Measurements from ENCODE around the gene IQCE. TPM values are rescaled to one million over a fixed set of nuclear protein-coding genes. Genes with fewer than 3 reads are reported as not detected.
A peak's percentile ranks its signal among the peaks of the same experiment; 100 is the strongest.

The IQCE gene
- total RNA-seq, 1 donor from 2014 or later, result 25.7 TPM

DNA sequence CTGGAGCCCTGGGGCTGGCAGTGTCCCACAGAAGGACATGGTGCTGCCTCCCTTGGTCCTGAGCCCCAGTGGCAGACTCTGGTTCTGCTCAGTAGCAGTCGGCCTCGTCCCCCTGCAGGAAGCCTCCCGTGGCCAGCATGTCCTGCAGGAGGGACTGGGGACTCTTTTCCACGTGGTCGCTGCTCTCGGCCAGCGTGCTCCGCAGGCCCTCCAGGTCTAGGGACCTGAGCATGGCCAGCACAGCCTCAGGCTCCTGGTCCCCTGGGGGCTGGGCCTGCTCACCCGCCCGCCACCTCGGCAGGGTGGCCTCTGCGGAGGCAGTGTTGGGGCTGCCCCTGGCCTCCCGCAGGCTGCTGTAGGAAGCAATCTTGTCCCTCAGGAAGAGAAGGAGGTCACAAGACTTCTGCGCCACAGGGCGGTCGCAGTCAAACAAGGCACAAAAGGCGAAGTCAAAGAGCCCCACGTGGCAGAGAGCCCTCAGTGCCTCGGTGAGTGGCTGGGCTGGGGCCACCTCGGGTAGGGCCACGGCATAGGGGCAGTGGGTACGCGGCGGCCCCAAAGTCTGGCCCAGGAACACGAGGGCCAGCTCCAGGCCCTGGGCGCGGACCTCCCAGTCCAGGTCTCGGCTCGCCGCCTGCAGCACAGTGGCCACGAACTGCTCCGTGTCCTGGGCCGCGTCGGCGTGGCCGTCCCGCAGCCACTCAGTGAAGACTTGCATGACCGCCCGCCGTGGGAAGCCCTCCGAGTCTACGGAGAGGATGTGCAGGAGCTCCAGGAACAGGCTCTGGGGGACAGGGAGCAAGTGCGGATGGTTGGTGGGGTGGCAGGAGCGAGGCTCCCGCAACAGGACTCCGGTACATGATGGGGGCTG lies 20.6 kb upstream of the IQCE start:
- Mint-ChIP-seq H3K27ac (no peak overlapping the region), H3K36me3 (no peaks in the 10 kb centered on the region), H3K4me1 (ENCODE audit: unreplicated experiment) (no peaks in the 10 kb centered on the region), H3K4me3 (no peak overlapping the region), H3K27me3 (no peaks in the 10 kb centered on the region), H3K9me3 (no peaks in the 10 kb centered on the region)
- TF ChIP-seq, protein P1, sequence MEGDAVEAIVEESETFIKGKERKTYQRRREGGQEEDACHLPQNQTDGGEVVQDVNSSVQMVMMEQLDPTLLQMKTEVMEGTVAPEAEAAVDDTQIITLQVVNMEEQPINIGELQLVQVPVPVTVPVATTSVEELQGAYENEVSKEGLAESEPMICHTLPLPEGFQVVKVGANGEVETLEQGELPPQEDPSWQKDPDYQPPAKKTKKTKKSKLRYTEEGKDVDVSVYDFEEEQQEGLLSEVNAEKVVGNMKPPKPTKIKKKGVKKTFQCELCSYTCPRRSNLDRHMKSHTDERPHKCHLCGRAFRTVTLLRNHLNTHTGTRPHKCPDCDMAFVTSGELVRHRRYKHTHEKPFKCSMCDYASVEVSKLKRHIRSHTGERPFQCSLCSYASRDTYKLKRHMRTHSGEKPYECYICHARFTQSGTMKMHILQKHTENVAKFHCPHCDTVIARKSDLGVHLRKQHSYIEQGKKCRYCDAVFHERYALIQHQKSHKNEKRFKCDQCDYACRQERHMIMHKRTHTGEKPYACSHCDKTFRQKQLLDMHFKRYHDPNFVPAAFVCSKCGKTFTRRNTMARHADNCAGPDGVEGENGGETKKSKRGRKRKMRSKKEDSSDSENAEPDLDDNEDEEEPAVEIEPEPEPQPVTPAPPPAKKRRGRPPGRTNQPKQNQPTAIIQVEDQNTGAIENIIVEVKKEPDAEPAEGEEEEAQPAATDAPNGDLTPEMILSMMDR (conservative IDR thresholded peaks at IDR 0.05), result peak; percentile 30
- no peak for DNase-seq (ENCODE audit: extremely low spot score, unreplicated experiment)

DNA sequence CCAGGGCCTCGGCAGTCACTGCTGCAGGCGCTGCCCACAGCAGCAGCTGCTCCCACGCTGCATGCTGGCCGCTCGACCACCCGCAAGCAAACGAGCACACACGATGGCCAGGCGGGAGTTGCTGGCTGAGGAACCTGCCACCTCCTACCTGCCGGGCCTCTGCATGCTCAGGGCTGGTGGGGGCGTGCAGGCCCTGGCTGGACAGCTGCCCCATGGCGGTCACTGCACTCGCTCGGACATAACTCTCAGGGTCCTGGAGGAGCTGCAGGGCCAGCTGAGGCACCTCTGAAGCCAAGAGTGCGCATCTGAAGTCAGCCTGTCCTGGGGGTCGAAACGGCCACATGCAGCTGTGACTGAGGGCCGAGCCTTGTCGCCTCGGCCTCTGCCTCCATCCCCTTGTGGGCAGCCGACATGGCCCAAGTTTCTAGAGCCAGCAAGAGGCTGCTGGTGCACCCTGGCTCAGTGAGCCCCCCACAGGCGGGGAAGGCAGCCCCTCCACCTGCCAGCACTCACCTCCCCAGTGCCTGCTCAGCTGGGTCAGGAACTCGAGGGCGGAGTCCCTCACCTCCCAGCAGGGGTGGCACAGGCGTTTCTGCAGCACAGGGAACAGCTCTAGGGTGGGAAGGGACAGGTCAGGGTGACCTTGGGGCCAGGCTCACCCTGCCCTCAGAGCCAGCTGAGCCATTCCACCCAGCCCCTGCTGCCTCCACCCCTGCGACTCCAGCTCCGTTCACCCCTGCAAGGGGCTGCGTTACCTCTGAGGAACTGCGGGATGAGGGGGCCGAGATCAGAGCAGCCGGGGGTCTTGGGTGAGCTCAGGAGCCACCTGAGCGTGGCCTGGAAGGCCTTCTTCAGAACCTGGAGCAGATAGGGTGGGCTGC lies 19.5 kb upstream of the IQCE start:
- H3K27me3 Mint-ChIP-seq, result no peaks in the 10 kb centered on the region
- TF ChIP-seq, protein P1 (conservative IDR thresholded peaks at IDR 0.05), result no peak
- H3K27ac Mint-ChIP-seq, result no peak overlapping the region
- DNase-seq (ENCODE audit: extremely low spot score, unreplicated experiment), result no peak
- no peaks in the 10 kb centered on the region for H3K36me3 Mint-ChIP-seq
- H3K9me3 Mint-ChIP-seq, result no peaks in the 10 kb centered on the region
- H3K4me1 Mint-ChIP-seq (ENCODE audit: unreplicated experiment), result no peaks in the 10 kb centered on the region
- no peak overlapping the region for H3K4me3 Mint-ChIP-seq

DNA sequence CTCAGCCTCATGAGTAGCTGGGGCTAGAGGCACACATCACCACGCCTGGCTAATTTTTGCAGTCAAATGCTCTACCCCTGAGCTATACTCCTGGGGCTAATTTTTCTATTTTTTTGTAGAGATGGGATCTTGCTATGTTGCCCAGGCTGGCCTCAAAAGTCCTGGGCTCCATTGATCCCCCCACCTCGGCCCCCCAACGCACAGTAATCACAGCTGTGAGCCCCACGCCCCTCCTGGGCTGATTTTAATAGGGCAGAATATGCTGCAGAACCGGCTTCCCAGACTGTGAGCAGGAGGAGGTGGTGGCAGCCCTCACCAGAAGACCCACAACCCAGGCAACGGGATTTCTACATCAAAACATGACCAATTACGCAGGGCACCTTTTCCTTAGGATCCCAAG lies 18.6 kb upstream of the IQCE start:
- TF ChIP-seq, protein P1 (conservative IDR thresholded peaks at IDR 0.05), result no peak
- Mint-ChIP-seq H3K4me1 (ENCODE audit: unreplicated experiment) (no peaks in the 10 kb centered on the region), H3K4me3 (no peak overlapping the region), H3K27me3 (no peaks in the 10 kb centered on the region), H3K27ac (no peak overlapping the region), H3K36me3 (no peaks in the 10 kb centered on the region), H3K9me3 (no peaks in the 10 kb centered on the region)
- DNase-seq (ENCODE audit: extremely low spot score, unreplicated experiment), result no peak

DNA sequence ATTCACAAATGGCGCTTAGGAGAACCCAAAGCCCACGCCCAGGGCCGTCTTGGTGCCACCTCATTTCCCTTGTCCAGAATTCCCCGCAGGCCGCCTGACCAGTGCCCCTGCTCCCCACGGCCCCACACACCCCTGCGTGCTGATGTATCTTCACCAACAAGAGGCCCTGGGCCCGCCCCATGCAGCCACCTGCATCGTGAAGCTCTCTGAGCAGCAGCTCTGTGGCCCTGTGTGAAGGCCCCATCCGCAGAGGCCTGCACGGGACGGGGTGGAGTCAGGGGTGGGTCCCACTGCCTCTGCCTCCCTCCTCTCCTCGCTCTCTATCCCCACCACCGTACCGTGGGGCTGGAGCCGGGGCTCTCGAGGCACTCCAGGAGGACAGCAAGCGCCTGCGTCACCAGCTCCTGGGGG lies 18.1 kb upstream of the IQCE start:
- H3K9me3 Mint-ChIP-seq, result no peaks in the 10 kb centered on the region
- TF ChIP-seq, protein P1 (conservative IDR thresholded peaks at IDR 0.05), result no peak
- no peaks in the 10 kb centered on the region for H3K36me3 Mint-ChIP-seq
- no peak overlapping the region for H3K4me3 Mint-ChIP-seq
- DNase-seq (ENCODE audit: extremely low spot score, unreplicated experiment), result peak; percentile 68
- H3K27me3 Mint-ChIP-seq, result no peaks in the 10 kb centered on the region
- H3K4me1 Mint-ChIP-seq (ENCODE audit: unreplicated experiment), result no peaks in the 10 kb centered on the region
- H3K27ac Mint-ChIP-seq, result no peak overlapping the region

DNA sequence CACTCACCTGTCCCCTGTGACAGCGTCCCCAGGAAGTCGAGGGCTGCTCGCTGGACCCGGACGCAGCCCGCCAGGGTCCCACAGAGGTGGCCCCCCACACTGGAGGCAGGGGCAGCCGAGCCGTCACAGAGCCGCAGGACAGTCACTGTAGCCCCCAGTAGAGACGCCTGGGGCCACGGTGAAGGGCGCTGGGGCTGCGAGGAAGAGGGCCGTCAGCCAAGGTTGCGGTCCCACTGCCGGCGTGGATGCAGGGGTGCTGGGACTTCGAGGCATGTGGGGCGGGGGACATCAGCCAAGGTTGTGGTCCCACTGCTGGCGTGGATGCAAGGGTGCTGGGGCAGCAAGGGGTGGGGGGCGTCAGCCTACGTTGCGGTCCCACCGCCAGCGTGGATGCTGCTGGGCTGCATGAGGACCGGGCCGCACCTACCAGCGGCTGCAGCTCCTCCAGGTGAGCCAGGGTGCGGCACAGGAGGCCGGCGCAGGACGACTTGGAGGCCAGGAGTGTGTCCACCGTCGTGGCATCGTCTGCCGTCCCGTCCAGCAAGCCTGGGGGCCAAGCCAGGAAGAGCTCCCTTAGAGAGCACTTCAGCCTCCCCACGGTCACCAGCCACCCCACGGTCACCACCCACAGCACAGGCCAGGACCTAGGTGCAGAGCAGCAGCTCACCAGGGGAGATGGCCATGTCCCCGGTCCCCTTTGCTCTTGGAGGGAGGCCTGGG lies 17.3 kb upstream of the IQCE start:
- Mint-ChIP-seq H3K9me3 (no peaks in the 10 kb centered on the region), H3K4me3 (no peak overlapping the region), H3K27ac (no peak overlapping the region), H3K36me3 (no peaks in the 10 kb centered on the region), H3K27me3 (no peaks in the 10 kb centered on the region), H3K4me1 (ENCODE audit: unreplicated experiment) (no peaks in the 10 kb centered on the region)
- DNase-seq (ENCODE audit: extremely low spot score, unreplicated experiment), result no peak
- TF ChIP-seq, protein P1 (conservative IDR thresholded peaks at IDR 0.05), result no peak
